B cell (primary cell): ENCODE data around the gene TMPRSS11D. TPM values are rescaled to one million over a fixed set of nuclear protein-coding genes. Genes with fewer than 3 reads are reported as not detected.

Experiments used
- ATAC-seq: fragments of 200-7000 bp; cut with Tn5 transposase; one replicate; pipeline ENCODE4 v1.10.0; 2021; ENCODE audit warnings: low read depth, mild to moderate bottlenecking, moderate number of reproducible peaks, moderate library complexity
- CTCF ChIA-PET: fragments of 350-600 bp; sonication (Branson Sonifier 250); formaldehyde crosslinking; loops from one replicate; lab custom pipeline; 2021; ENCODE audit warnings: antibody characterized with exemption, inconsistent platforms; lab: Charles Lee
- POLR2A ChIA-PET: fragments of 350-600 bp; sonication (Branson Sonifier 250); formaldehyde crosslinking; loops from one replicate; lab custom pipeline; 2021; ENCODE audit warnings: antibody characterized with exemption; lab: Charles Lee
- DNase-seq: peaks from one replicate; pipeline ENCODE4 v3.0.0; 2013
- H2AFZ ChIP-seq: 2 replicates; pipeline ENCODE4 v1.6.1; 2012; ENCODE audit warnings: mild to moderate bottlenecking, low read depth, low read length; ENCODE audit not compliant: insufficient read depth, poor library complexity, severe bottlenecking
- H3K27ac ChIP-seq, 2 donors: 1 replicate in 1 of 2; 2 replicates in 1 of 2; pipeline ENCODE4 v1.5.1; 2012 to 2013; ENCODE audit warnings: low read length in 2 of 2, mild to moderate bottlenecking in 2 of 2, moderate library complexity in 1 of 2
- H3K27me3 ChIP-seq, 4 experiments: fragments of 200-600 bp in 1 of 4; sonication (generic) in 1 of 4; replicated peaks in 1 of 4; 1 replicate in 2 of 4; 2 replicates in 2 of 4; pipeline versions ENCODE4 v1.6.1 to v1.7.0; 2013 to 2016; ENCODE audit warnings: low read length in 3 of 4, mild to moderate bottlenecking in 2 of 4, mixed read lengths in 1 of 4, moderate library complexity in 1 of 4; ENCODE audit not compliant: insufficient read depth in 4 of 4, control insufficient read depth in 3 of 4; ENCODE audit errors: control extremely low read depth in 1 of 4
- H3K36me3 ChIP-seq, 2 experiments: replicated peaks in 1 of 2; 1 replicate in 1 of 2; 2 replicates in 1 of 2; pipeline versions ENCODE4 v1.6.1 to v1.7.1; 2013; ENCODE audit warnings: low read length in 1 of 2; ENCODE audit not compliant: insufficient read depth in 2 of 2, control insufficient read depth in 1 of 2; ENCODE audit errors: control extremely low read depth in 1 of 2, extremely low read depth in 1 of 2
- H3K4me1 ChIP-seq, 2 donors: fragments of 200-600 bp in 1 of 2; sonication (generic) in 1 of 2; 1 replicate in 1 of 2; 2 replicates in 1 of 2; pipeline versions ENCODE4 v1.5.1 to v1.6.1; 2013 to 2017; ENCODE audit warnings: low read length in 2 of 2; ENCODE audit not compliant: control insufficient read depth in 2 of 2, insufficient read depth in 2 of 2
- H3K4me2 ChIP-seq: replicated peaks from 2 replicates; pipeline ENCODE3; 2012; ENCODE audit warnings: mild to moderate bottlenecking, low read depth, low read length; ENCODE audit not compliant: poor library complexity, severe bottlenecking
- H3K4me3 ChIP-seq, 5 experiments: fragments of 200-600 bp in 1 of 5; sonication (generic) in 1 of 5; 1 replicate in 3 of 5; 2 replicates in 2 of 5; pipeline versions ENCODE4 v1.5.1 to v1.7.0; 2011 to 2016; ENCODE audit warnings: low read length in 4 of 5, mild to moderate bottlenecking in 4 of 5, low read depth in 2 of 5, control low read depth in 1 of 5, moderate library complexity in 1 of 5; ENCODE audit not compliant: insufficient read depth in 1 of 5; ENCODE audit errors: control extremely low read depth in 1 of 5, extremely low read depth in 1 of 5
- H3K79me2 ChIP-seq: fragments of 200-600 bp; sonication (generic); one replicate; pipeline ENCODE4 v1.6.0; 2016; ENCODE audit warnings: low read length; ENCODE audit not compliant: control insufficient read depth, insufficient read depth
- H3K9ac ChIP-seq: fragments of 200-600 bp; sonication (generic); 2 replicates; pipeline ENCODE4 v1.6.1; 2017; ENCODE audit warnings: mild to moderate bottlenecking, low read length, moderate library complexity
- H3K9me3 ChIP-seq, 3 donors: one replicate each; pipeline versions ENCODE4 v1.6.1 to v1.7.1; 2013; ENCODE audit warnings: low read length in 2 of 3; ENCODE audit not compliant: control insufficient read depth in 2 of 3, insufficient read depth in 1 of 3; ENCODE audit errors: control extremely low read depth in 1 of 3
- H4K20me1 ChIP-seq: 2 replicates; pipeline ENCODE4 v1.6.0; 2012; ENCODE audit warnings: mild to moderate bottlenecking, low read length; ENCODE audit not compliant: insufficient read depth, control insufficient read depth, poor library complexity, severe bottlenecking
- H3K27ac Mint-ChIP-seq: one replicate; pipeline ENCODE4 v1.8.0; 2021; ENCODE audit warnings: mixed read lengths
- H3K27me3 Mint-ChIP-seq: one replicate; pipeline ENCODE4 v1.8.0; 2021; ENCODE audit warnings: mixed read lengths
- H3K4me1 Mint-ChIP-seq: one replicate; pipeline ENCODE4 v1.8.0; 2021; ENCODE audit warnings: mixed read lengths
- H3K4me3 Mint-ChIP-seq: one replicate; pipeline ENCODE4 v1.8.0; 2021; ENCODE audit warnings: mixed read lengths
- H3K9me3 Mint-ChIP-seq: one replicate; pipeline ENCODE4 v1.8.0; 2022; ENCODE audit warnings: mixed read lengths; ENCODE audit not compliant: insufficient read depth
- CTCF ChIP-seq: fragments of 200-600 bp; IDR thresholded peaks from one replicate; pipeline ENCODE4 v1.8.0; 2022; ENCODE audit warnings: antibody characterized with exemption, mild to moderate bottlenecking
- EZH2 ChIP-seq: IDR thresholded peaks from 2 replicates; pipeline ENCODE4 v1.6.1; 2012; ENCODE audit warnings: borderline replicate concordance, low read depth, mild to moderate bottlenecking, moderate library complexity, low read length; ENCODE audit not compliant: insufficient read depth, poor library complexity, severe bottlenecking
- WGBS: methylation state at CpG from one replicate; pipeline ENCODE4 v1.1.5; 2013; ENCODE audit warnings: missing lambda C conversion rate; ENCODE audit not compliant: insufficient coverage; 5-methylcytosine and 5-hydroxymethylcytosine counted together
- intact Hi-C: fragments of 100-400 bp; cut with micrococcal nuclease; formaldehyde crosslinking; loops from one replicate; pipeline ENCODE4 v1.10.0; 2022
- polyA plus RNA-seq: library from polyadenylated mRNA; depleted of rRNA; stranded (reverse); fragments of >200 nt; gene quantifications from 2 replicates; pipeline ENCODE4 v1.2.3, GENCODE V29; 2012
- total RNA-seq, 2 donors: library from RNA; stranded (reverse); fragments of 120-200 nt in 1 of 2; gene quantifications; 1 replicate in 1 of 2; 2 replicates in 1 of 2; pipeline versions ENCODE4 v1.2.3 to v1.2.4, GENCODE V29; 2013 to 2022

TMPRSS11D gene
- total and polyA plus RNA-seq, 2 donors (not counting 1 experiment from before 2014, with no cell fraction given): not detected

GRCh38 chr4:67790721-67791120 is 93.1 kb downstream of the TMPRSS11D start:
- intact Hi-C loops: no loop called here

GRCh38 chr4:67787311-67787710 is 96.5 kb downstream of the TMPRSS11D start:
- Histone ChIP-seq H3K4me1 (no peaks in the 10 kb centered on the region), H3K27me3 (no peaks in the 10 kb centered on the region), H2AFZ (no peak overlapping the region), H3K27ac (no peak overlapping the region), H3K9ac (no peak overlapping the region), H3K9me3 (no peaks in the 10 kb centered on the region), H3K4me2 (no peak overlapping the region), H4K20me1 (no peaks in the 10 kb centered on the region), H3K79me2 (no peaks in the 10 kb centered on the region), H3K4me3 (no peak overlapping the region), H3K36me3 (no peaks in the 10 kb centered on the region)
- CTCF ChIA-PET: no interaction called here
- DNase-seq: no peak
- POLR2A ChIA-PET: no interaction called here
- H3K27me3 Mint-ChIP-seq: no peaks in the 10 kb centered on the region
- TF ChIP-seq EZH2 (no peak), CTCF (no peak)
- intact Hi-C loops: no loop called here
- no peaks in the 10 kb centered on the region for H3K4me1 Mint-ChIP-seq
- WGBS: 100% methylated on average over 1 of the region's 2 CpGs
- peaks cover 2% of the 10 kb centered on the region for H3K9me3 Mint-ChIP-seq
- no peak for ATAC-seq
- H3K4me3 Mint-ChIP-seq: no peak overlapping the region
- no peak overlapping the region for H3K27ac Mint-ChIP-seq

More at GRCh38 chr4:67790721-67791120, 93.1 kb downstream of the TMPRSS11D start:
- Mint-ChIP-seq H3K4me1 (no peaks in the 10 kb centered on the region), H3K27me3 (no peaks in the 10 kb centered on the region), H3K9me3 (peaks cover 2% of the 10 kb centered on the region), H3K4me3 (no peak overlapping the region), H3K27ac (no peak overlapping the region)
- Histone ChIP-seq H2AFZ (no peak overlapping the region), H3K4me3 (no peak overlapping the region), H3K9ac (no peak overlapping the region), H3K4me2 (no peak overlapping the region), H3K27ac (no peak overlapping the region), H3K9me3 (no peaks in the 10 kb centered on the region), H4K20me1 (no peaks in the 10 kb centered on the region), H3K79me2 (no peaks in the 10 kb centered on the region), H3K4me1 (no peaks in the 10 kb centered on the region), H3K27me3 (no peaks in the 10 kb centered on the region), H3K36me3 (no peaks in the 10 kb centered on the region)
- no peak for ATAC-seq
- ChIA-PET POLR2A (no interaction called here), CTCF (no interaction called here)
- TF ChIP-seq EZH2 (no peak), CTCF (no peak)
- no peak for DNase-seq
